ENCODE measurements around the gene NCAM1.

Gene NCAM1

GRCh38 chr11:113085446-113085845, 124.2 kb downstream of the NCAM1 start:
- no peak for DNase-seq (ENCODE audit: low spot score)

- DNase-seq (ENCODE audit: low spot score) = no peak
Measured at GRCh38 chr11:113087706-113088105, 126.5 kb downstream of the NCAM1 start.

DNA sequence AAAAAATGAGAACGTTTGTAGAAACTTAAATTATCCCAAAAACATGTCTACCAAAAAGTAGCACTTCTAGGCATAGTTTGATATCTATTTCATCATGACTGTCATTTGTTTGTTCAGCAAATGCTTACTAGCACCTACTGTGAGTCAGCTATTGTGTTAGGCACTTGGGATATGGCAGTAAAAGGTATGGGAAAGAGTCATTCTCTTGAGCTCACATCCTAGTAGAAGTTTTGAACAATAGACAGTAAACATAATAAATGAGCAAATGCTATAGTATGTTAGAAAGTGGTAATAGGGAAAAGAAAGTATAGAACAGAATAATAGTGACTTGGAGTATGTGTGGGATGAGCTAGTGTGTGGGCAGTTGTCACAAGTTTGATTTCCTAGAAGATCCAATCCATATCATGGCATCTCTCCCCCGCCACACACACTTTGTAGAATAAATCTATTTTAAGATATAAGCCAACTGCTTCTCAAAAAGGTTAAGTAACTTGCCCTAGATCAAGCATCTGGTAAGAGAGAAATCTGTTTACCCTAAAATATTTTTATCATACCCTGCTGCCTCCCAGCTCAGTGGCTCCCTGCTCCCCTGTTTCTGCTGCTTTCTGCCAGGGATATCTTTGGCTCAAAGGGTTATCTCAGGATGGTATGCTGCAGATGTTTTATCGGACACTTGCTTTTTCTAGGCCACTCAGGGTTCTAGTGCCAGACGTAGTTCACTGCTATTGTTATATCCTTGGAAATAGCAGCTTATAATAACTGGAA, 129.7 kb downstream of the NCAM1 start:
- no peak for DNase-seq (ENCODE audit: low spot score)

GRCh38 chr11:113091481-113091780, 130.2 kb downstream of the NCAM1 start:
- no peak for DNase-seq (ENCODE audit: low spot score)

DNA sequence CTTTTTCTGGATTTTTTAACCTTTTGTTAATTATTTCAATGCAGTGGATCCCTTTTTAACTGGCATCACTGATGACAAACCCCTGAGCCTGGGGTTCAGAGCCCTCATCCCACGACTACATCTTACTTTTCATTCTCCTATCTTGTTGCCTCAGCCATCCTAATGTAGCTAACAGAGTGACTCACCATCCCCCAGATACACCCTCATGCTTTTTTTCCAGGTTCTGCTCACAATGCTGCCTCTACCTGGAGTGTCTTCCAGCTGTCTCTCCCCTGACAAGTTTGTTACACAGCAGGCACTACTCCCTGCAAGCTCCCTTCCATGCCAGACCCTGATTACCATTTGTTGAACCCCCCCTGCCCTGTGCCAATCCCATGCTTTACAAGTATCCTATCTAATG, 135.4 kb downstream of the NCAM1 start:
- DNase-seq (ENCODE audit: low spot score) = no peak

- no peak for DNase-seq (ENCODE audit: low spot score)
Measured at GRCh38 chr11:113103932-113104690, 142.9 kb downstream of the NCAM1 start.

GRCh38 chr11:113104691-113105251, 143.6 kb downstream of the NCAM1 start:
- DNase-seq (ENCODE audit: low spot score) = no peak

GRCh38 chr11:113105592-113105991, 144.4 kb downstream of the NCAM1 start:
- no peak for DNase-seq (ENCODE audit: low spot score)

DNA sequence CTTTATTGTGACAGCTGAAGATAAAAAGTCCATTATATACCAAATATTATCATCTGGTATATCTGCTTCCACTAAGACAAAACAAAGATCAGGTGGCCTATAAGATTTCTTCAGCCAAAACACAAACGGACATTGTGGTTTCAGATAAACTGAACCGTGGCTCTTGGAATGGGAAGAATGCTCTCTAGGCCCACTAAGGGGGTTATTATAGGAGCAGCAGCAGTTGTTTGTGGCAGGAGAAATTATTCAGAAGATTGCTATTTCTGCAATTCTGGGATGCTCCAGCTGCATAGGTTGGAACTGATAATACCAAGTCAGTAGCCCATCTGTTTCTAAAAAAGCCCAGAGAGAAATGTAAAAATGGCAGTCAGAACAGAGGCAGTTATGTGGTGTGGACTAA, 145.3 kb downstream of the NCAM1 start:
- DNase-seq (ENCODE audit: low spot score) = no peak

DNA sequence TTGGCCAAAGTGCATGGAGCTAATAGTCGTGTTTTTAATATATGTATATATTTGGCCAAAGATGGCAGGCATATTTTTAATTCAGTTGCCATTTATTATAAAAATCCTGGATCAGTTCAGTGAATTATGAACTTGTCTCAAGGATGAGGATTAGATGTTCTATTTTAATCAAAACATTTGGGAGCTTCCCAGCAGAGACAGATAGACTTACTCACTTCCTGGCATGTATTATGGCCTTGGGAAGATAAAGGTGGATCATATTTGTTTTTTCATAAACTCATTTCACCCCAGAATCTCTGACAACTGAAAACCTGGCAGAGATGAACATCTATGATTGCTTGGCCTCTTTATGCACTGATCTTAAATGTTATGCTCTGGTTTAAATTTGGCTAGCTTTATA, 148.8 kb downstream of the NCAM1 start:
- DNase-seq (ENCODE audit: low spot score) = no peak

DNA sequence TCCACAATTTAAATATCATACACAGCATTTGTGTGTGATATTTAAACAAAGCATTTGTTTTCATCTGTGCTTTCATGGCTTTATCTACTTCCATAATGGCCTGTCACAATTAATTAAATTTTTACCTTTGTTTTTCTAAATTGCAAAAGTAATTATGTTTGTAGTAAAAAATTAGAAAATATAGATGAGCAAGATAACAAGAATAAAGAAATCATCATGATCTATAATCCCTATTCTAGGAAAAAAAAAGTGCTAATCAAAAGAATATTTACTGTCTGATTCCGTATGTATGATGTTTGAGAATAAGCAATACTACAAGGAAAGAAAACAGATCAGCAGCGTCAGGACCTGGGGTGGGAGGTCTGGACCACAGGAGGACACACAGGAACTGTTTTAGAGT, 149.9 kb downstream of the NCAM1 start:
- no peak for DNase-seq (ENCODE audit: low spot score)

GRCh38 chr11:113112307-113112706, 151.1 kb downstream of the NCAM1 start:
- DNase-seq (ENCODE audit: low spot score) = no peak

GRCh38 chr11:113113801-113114704, 152.8 kb downstream of the NCAM1 start:
- DNase-seq (ENCODE audit: low spot score) = peak; percentile 90

GRCh38 chr11:113114705-113115027, 153.4 kb downstream of the NCAM1 start:
- no peak for DNase-seq (ENCODE audit: low spot score)

DNA sequence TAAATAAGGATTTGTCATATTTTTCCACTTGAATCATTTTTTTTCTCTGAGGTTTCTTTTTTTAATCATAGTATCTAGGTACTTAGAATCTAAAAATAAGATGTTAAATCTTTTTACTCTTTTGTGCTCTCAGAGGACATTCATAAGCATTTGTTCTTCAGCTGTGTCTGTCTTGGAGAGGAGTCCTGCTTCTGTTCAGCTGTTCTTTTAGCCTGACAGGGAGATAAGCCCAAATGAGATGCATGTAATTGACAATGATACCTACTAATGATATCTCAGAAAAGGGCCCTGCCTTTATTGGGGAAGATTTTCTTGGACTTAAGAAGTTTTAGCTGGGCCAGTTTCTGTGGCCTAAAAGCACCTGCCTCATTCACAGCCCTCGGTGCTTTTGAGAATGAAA, 156.9 kb downstream of the NCAM1 start:
- DNase-seq (ENCODE audit: low spot score) = no peak

- DNase-seq (ENCODE audit: low spot score) = no peak
Measured at GRCh38 chr11:113119074-113119473, 157.9 kb downstream of the NCAM1 start.

DNA sequence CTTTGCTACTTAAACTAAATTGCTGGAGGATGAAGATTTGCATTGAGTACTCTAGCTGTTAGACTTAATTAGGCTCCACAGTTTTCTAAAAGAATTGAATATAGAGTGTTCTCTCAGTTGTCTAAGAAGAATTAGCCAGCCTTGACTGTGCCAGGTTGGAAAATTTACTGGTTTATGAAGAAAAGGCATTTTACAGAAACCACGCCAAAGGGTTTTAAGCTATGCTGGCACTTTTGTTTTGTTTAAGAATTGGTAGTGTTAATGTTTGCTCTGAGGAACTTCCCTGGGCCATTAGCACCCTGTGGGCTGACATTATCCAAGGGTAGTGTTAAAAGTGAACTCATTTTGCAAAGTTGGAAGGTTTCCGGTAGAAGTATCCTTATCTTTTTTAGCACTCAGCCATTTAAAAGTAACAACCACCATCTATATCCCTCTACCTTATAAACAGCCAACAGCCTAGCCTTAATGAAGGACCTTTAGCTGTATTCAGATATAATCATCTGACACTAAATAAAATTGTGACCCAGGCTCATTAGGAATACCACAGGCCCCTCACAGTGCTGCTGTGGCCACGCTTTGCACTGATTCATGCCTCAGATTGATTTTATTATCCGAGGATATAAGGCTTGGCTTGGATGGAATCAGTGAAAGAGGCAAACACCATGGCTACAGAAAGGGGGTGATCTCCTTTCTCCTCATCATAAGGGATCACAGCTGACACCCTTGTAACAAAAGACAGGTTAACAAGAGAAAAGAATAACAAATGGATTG, 158.9 kb downstream of the NCAM1 start:
- no peak for DNase-seq (ENCODE audit: low spot score)

- no peak for DNase-seq (ENCODE audit: low spot score)
Measured at GRCh38 chr11:113121746-113122145, 160.5 kb downstream of the NCAM1 start.

GRCh38 chr11:113124006-113124405, 162.8 kb downstream of the NCAM1 start:
- DNase-seq (ENCODE audit: low spot score) = no peak

DNA sequence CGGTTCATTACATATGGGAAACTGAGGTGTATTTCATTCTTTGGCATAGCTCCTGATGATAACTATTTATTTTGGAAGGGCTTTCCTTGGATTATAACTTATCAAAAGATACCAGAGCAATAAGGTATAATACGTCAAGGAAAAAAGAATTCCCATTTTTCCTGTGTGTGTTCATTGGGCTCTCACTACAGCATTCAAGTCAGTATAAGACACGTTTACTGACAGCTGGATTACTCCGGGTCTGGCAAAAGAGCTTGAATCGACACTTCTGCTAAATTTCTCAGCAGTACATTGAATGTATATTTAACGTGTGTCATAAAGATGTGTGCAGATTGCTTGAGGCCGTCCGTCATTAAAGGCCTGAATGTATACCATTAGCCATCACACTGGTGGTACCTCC, 163.4 kb downstream of the NCAM1 start:
- no peak for DNase-seq (ENCODE audit: low spot score)

DNA sequence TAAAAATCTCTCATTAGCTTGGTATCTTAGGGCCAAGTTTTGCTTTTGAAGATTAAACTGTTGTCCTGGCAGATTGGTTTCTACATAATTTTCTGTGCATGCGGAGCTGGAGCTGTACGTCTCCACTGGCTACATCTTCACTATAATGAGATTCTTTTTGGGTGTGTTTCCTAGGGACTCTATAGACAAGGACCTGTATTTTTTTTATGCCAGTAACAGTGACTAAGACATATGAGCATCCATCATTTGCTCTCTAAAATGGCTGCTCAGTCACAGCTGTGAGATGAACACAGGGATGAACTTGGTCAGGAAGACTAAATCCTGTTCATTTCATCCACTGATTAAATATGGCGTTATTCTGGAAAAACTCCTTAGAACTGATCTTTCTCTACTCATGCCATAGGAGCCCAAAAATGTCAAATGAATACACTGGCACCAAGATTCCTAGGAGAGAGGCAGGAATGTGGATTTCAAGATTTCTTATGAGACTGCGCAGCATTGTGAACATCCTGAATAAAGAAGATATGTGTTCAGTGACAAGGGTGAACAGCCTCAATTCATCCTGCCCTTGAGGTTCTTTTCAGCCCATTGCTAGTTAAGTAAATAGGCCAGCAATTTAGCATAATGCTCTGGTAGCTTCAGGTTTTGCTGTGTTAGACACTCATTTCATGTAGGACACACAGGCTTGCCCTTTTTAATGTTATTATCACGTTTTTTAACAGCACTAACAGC, 168.2 kb downstream of the NCAM1 start:
- no peak for DNase-seq (ENCODE audit: low spot score)

Measured in Ammon's horn (tissue), 1 donor.